Activated CD8-positive, alpha-beta memory T cell treated with anti-CD3 and anti-CD28 coated beads, Interleukin-2, amount 50 U/mL, for 4 hours (primary cell): ENCODE data around the gene IL23A.

ENCODE experiments used
- DNase-seq: peaks from one replicate; pipeline ENCODE4 v3.0.0-alpha.2; 2020

IL23A gene

GRCh38 chr12:56362130-56363059 is 23.7 kb downstream of the IL23A start, which contains the start of gene APOF:
Gene APOF, minus strand, starts transcription at chr12:56362857. Its CDS starts 112 bp downstream, at chr12:56362745.
- DNase-seq: no peak

- DNase-seq: no peak
Measured at GRCh38 chr12:56366948-56367347, 28.3 kb downstream of the IL23A start.

GRCh38 chr12:56373515-56373914 is 34.8 kb downstream of the IL23A start:
- DNase-seq: no peak

- DNase-seq: no peak
Measured at GRCh38 chr12:56374726-56375597, 36.3 kb downstream of the IL23A start.

- DNase-seq: no peak
Measured at GRCh38 chr12:56375598-56376434, 37.1 kb downstream of the IL23A start.

- DNase-seq: no peak
Measured at GRCh38 chr12:56377310-56377988, 38.8 kb downstream of the IL23A start.

- no peak for DNase-seq
Measured at GRCh38 chr12:56377989-56378316, 39.3 kb downstream of the IL23A start.

GRCh38 chr12:56382611-56383010 is 43.9 kb downstream of the IL23A start:
- DNase-seq: no peak

GRCh38 chr12:56385873-56386272 is 47.2 kb downstream of the IL23A start:
- DNase-seq: no peak

- no peak for DNase-seq
Measured at GRCh38 chr12:56387152-56387736, 48.6 kb downstream of the IL23A start.

GRCh38 chr12:56389412-56389811 is 50.7 kb downstream of the IL23A start:
- DNase-seq: no peak
